NCI-H146 treated with DMSO at 0.1 percent for 48 hours (cell line): ENCODE results near the gene ASMTL.
"Not testable (repeated sequence)": the region's sequence is repeated elsewhere in the genome, so short reads cannot be mapped to it uniquely, and the experiment has no call there.

Experiments used
- DNase-seq: peaks from one replicate; lab custom pipeline; 2025; ENCODE audit not compliant: unreplicated experiment; lab: John Stamatoyannopoulos, UW

The ASMTL gene

GRCh38 chrX:1416327-1416784, 36.4 kb downstream of the ASMTL start:
- DNase-seq = no peak

GRCh38 chrX:1412551-1413161, 40.1 kb downstream of the ASMTL start:
- DNase-seq = no peak

GRCh38 chrX:1411326-1411725, 41.4 kb downstream of the ASMTL start:
- DNase-seq = no peak

- DNase-seq = no peak
Measured at GRCh38 chrX:1407035-1407434, 45.7 kb downstream of the ASMTL start.

- not testable (repeated sequence) for DNase-seq
Measured at GRCh38 chrX:1405769-1406168, 46.9 kb downstream of the ASMTL start.

GRCh38 chrX:1403867-1404266, 48.8 kb downstream of the ASMTL start:
- DNase-seq = not testable (repeated sequence)

- no peak for DNase-seq
Measured at GRCh38 chrX:1403228-1403627, 49.5 kb downstream of the ASMTL start.

- no peak for DNase-seq
Measured at GRCh38 chrX:1401611-1402430, 50.9 kb downstream of the ASMTL start.

- no peak for DNase-seq
Measured at GRCh38 chrX:1400742-1401471, 51.8 kb downstream of the ASMTL start.

- DNase-seq = no peak
Measured at GRCh38 chrX:1400049-1400448, 52.7 kb downstream of the ASMTL start.

GRCh38 chrX:1398431-1399340, 54.0 kb downstream of the ASMTL start:
- no peak for DNase-seq

- no peak for DNase-seq
Measured at GRCh38 chrX:1397441-1398270, 55.1 kb downstream of the ASMTL start.

GRCh38 chrX:1397001-1397400, 55.7 kb downstream of the ASMTL start:
- no peak for DNase-seq

GRCh38 chrX:1395646-1396216, 57.0 kb downstream of the ASMTL start:
- no peak for DNase-seq

- no peak for DNase-seq
Measured at GRCh38 chrX:1394731-1395501, 57.8 kb downstream of the ASMTL start.

- DNase-seq = no peak
Measured at GRCh38 chrX:1393871-1394615, 58.7 kb downstream of the ASMTL start.

GRCh38 chrX:1392376-1393068, 60.2 kb downstream of the ASMTL start:
- no peak for DNase-seq
